ENCODE measurements around the gene TAP1. TPM values are rescaled to one million over a fixed set of nuclear protein-coding genes. Genes with fewer than 3 reads are reported as not detected.

Gene TAP1
- total and polyA plus RNA-seq, 8 donors, result 7.8 to 32.1 (median 15.2) TPM

DNA sequence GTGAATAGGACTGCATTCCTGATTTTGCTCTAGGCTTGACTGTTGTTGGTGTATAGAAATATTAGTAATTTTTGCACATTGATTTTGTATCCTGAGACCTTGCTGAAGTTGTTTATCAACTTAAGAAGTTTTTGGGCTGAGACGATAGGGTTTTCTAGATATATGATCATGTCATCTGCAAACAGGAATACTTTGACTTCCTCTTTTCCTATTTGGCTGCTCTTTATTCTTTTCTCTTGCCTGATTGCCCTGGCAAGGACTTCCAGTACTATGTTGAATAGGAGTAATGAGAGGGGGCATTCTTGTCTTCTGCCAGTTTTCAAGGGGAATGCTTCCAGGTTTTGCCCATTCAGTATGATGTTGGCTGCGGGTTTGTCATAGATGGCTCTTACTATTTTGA, 50.1 kb downstream of the TAP1 start:
- Histone ChIP-seq H3K4me1 (no peaks in the 10 kb centered on the region), H3K9me3 (no peaks in the 10 kb centered on the region), H3K27ac (no peak overlapping the region), H3K27me3 (peaks cover 0 to 9% (median 0%) of the 10 kb centered on the region in 4 donors), H3K36me3 (no peaks in the 10 kb centered on the region), H3K4me3 (no peak overlapping the region)
- DNase-seq (no peak), ATAC-seq (no peak), FAIRE-seq (no peak)
- whole genome bisulfite sequencing, 2 donors, result 26 to 61% methylated on average over 2 of the region's 2 CpGs
- TF ChIP-seq, protein P1, sequence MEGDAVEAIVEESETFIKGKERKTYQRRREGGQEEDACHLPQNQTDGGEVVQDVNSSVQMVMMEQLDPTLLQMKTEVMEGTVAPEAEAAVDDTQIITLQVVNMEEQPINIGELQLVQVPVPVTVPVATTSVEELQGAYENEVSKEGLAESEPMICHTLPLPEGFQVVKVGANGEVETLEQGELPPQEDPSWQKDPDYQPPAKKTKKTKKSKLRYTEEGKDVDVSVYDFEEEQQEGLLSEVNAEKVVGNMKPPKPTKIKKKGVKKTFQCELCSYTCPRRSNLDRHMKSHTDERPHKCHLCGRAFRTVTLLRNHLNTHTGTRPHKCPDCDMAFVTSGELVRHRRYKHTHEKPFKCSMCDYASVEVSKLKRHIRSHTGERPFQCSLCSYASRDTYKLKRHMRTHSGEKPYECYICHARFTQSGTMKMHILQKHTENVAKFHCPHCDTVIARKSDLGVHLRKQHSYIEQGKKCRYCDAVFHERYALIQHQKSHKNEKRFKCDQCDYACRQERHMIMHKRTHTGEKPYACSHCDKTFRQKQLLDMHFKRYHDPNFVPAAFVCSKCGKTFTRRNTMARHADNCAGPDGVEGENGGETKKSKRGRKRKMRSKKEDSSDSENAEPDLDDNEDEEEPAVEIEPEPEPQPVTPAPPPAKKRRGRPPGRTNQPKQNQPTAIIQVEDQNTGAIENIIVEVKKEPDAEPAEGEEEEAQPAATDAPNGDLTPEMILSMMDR (IDR thresholded peaks at IDR 0.05), result no peak
- intact Hi-C loops (cut with DNase I), result no loop called here

DNA sequence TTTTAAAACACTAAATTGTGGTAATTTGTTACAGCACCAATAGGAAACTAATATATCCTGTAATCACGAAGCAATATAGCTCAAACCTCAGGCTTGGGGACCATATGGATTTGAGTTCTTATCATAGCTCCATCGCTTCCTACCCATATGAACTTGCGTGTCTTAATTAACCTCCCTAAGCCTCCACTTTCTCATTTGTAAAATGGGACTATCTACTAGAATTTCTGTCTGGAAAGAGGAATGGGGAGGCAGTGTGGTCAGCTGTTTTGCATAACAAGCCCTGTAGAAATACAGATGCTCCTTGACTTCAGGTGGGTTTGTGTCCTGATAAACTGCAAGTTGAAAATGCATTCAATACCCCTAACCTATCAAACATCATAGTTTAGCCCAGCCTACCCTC, 53.8 kb downstream of the TAP1 start:
- Histone ChIP-seq H3K36me3 (no peaks in the 10 kb centered on the region), H3K27ac (no peak overlapping the region), H3K4me3 (no peak overlapping the region), H3K27me3 (peaks cover 0 to 9% (median 0%) of the 10 kb centered on the region in 4 donors), H3K4me1 (no peaks in the 10 kb centered on the region), H3K9me3 (no peaks in the 10 kb centered on the region)
- ATAC-seq, result no peak
- intact Hi-C loops (cut with DNase I), result loop anchor here in 2 of 3 donors (5.0 to 10.0 kb wide), 3 partner anchors 375 to 555 kb away; no protein-coding TSS in a partner anchor
- DNase-seq, result no peak
- no peak for FAIRE-seq
- WGBS, 2 donors, result 52 to 74% methylated on average over 3 of the region's 3 CpGs
- TF ChIP-seq, protein P1 (IDR thresholded peaks at IDR 0.05), result no peak

DNA sequence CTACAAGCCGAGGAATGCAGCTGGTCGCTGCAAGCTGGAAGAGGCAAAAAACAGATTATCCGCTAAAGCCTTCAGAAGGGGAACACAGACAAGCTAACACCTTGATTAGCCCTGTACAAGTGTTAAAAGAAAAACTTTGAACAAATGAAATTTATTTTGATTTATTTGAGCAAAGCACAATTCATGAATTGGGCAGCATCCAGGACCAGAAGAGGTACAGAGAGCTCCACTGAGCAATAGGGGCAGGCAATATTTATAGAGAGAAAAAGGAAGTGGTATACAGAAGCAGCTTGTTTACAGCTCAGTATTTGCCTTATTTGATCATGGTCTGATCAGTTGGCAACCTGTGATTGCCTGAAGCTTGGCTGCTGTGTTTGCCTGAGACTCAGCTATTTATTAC, 54.3 kb downstream of the TAP1 start:
- H3K4me1 ChIP-seq, result no peaks in the 10 kb centered on the region
- no peak for FAIRE-seq
- H3K27me3 ChIP-seq, result peaks cover 0 to 9% (median 0%) of the 10 kb centered on the region in 4 donors

DNA sequence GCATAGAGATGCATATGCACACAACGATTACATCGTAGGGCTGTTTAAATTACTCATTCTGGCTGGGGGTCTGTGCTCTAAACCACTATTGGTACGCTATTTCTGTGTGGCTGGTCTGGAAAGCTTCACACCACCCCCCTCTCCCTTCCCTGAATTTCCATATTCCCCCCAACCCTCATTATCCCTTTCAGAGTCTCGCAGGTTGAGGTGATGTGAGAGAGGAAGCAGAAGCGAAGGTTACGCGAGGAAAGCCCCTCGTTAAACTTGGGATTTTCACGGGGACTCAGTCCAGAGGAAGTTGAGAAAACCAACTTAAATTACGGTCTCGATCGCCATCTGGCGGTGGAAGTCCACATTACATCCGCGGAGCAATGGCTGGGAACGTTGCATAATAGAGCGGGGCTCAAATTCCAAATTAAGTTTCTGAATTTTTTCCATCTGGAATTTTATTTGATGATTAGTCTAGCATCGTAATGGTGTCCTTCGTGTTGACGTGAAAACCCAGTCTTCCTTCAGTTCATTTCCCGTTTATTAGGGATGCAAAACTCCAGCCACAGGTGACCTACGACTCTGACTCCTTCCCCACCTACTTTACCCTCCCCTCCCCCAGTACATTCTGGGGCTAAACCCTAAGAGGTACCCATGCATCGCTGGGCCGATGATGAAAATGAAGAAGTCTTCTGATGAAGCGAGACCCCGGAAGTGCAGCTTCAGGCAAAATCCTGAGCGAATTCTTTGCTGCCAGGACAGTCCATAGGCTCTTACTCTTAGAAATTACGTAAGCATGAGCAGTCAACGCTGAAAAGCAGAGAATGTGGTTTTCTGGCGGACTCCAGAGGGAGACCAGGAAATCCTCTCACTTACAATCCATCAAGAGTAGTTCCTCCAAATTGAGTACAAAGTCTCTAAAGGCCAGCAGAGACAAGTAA, 56.4 kb downstream of the TAP1 start:
- Histone ChIP-seq H3K4me1 (no peaks in the 10 kb centered on the region), H3K4me3 (no peak overlapping the region), H3K36me3 (no peaks in the 10 kb centered on the region), H3K27ac (no peak overlapping the region), H3K27me3 (peaks cover 0 to 14% (median 2%) of the 10 kb centered on the region in 4 donors), H3K9me3 (no peaks in the 10 kb centered on the region)
- TF ChIP-seq, protein P1 (IDR thresholded peaks at IDR 0.05), result peak; percentile 82 to 91 (median 88)
- DNase-seq, result peak; percentile 42 to 95 (median 76)
- WGBS, 2 donors, result 7 to 8% methylated on average over 30 of the region's 30 CpGs
- peak; percentile 68 to 90 (median 88) for ATAC-seq
- no peak for FAIRE-seq
- intact Hi-C loops (cut with DNase I), result loop anchor here in 2 of 3 donors (5.0 to 10.0 kb wide), 3 partner anchors 372 to 552 kb away; no protein-coding TSS in a partner anchor

More for the DNA sequence above, 54.3 kb downstream of the TAP1 start:
- no peaks in the 10 kb centered on the region for H3K9me3 ChIP-seq
- DNase-seq (no peak), ATAC-seq (no peak)
- H3K4me3 ChIP-seq, result no peak overlapping the region
- 89 to 91% methylated on average over 3 of the region's 3 CpGs for WGBS, 2 donors
- no peak overlapping the region for H3K27ac ChIP-seq
- H3K36me3 ChIP-seq, result no peaks in the 10 kb centered on the region
- intact Hi-C loops (cut with DNase I), result loop anchor here in 2 of 3 donors (5.0 to 10.0 kb wide), 3 partner anchors 374 to 554 kb away; no protein-coding TSS in a partner anchor
- TF ChIP-seq, protein P1 (IDR thresholded peaks at IDR 0.05), result no peak

Other genes with a start within 250 kb of the TAP1 start
- 10 to 100 TPM in 2 of 6 donors, 1 to 10 TPM in 4; 1.1 to 66.1 (median 5.0) TPM for gene HLA-DQA1, start 216.3 kb downstream of the TAP1 start, total RNA-seq
- gene HLA-DQA1, start 216.3 kb downstream of the TAP1 start, polyA plus RNA-seq, result 1 to 10 TPM; 1.2 to 4.5 TPM
- gene HLA-DQB1, start 187.0 kb downstream of the TAP1 start, total RNA-seq, result 10 to 100 TPM in 1 of 6 donors, 1 to 10 TPM in 4, under 1 TPM in 1; 0.63 to 17.6 (median 3.3) TPM
- gene HLA-DQB1, start 187.0 kb downstream of the TAP1 start, polyA plus RNA-seq, result 10 to 100 TPM; 22.8 to 24.7 TPM
- gene HLA-DQA2, start 112.3 kb downstream of the TAP1 start, total RNA-seq, result 1 to 10 TPM in 2 of 6 donors, under 1 TPM in 2, not detected in 2; 0.09 to 6.0 (median 2.3) TPM
- gene HLA-DQA2, start 112.3 kb downstream of the TAP1 start, polyA plus RNA-seq, result under 1 TPM in 1 of 2 donors, not detected in 1; 0.14 TPM
- 1 to 10 TPM in 2 of 6 donors, under 1 TPM in 3, not detected in 1; 0.35 to 3.8 (median 0.47) TPM for gene HLA-DQB2, start 90.2 kb downstream of the TAP1 start, total RNA-seq
- gene HLA-DQB2, start 90.2 kb downstream of the TAP1 start, polyA plus RNA-seq, result not detected
- gene HLA-DOB, start 36.7 kb downstream of the TAP1 start, total RNA-seq, result under 1 TPM in 2 of 6 donors, not detected in 4; 0.21 to 0.87 TPM
- gene HLA-DOB, start 36.7 kb downstream of the TAP1 start, polyA plus RNA-seq, result under 1 TPM; 0.38 to 0.53 TPM
- 10 to 100 TPM in 4 of 6 donors, 1 to 10 TPM in 2; 5.0 to 23.1 (median 12.2) TPM for gene TAP2, start 15.0 kb downstream of the TAP1 start, total RNA-seq
- gene TAP2, start 15.0 kb downstream of the TAP1 start, polyA plus RNA-seq, result 10 to 100 TPM in 1 of 2 donors, 1 to 10 TPM in 1; 8.8 to 16.9 TPM
- 10 to 100 TPM in 5 of 6 donors, 1 to 10 TPM in 1; 7.4 to 40.2 (median 11.8) TPM for gene PSMB8, start 9.7 kb downstream of the TAP1 start, total RNA-seq
- gene PSMB8, start 9.7 kb downstream of the TAP1 start, polyA plus RNA-seq, result 10 to 100 TPM; 27.9 to 35.2 TPM
- gene PSMB9, start 488 bp upstream of the TAP1 start, total RNA-seq, result 10 to 100 TPM in 2 of 6 donors, 1 to 10 TPM in 4; 5.1 to 18.1 (median 5.8) TPM
- 10 to 100 TPM in 1 of 2 donors, 1 to 10 TPM in 1; 8.3 to 13.7 TPM for gene PSMB9, start 488 bp upstream of the TAP1 start, polyA plus RNA-seq
- 10 to 100 TPM in 2 of 6 donors, 1 to 10 TPM in 4; 1.9 to 42.6 (median 4.3) TPM for gene HLA-DMB, start 87.3 kb upstream of the TAP1 start, total RNA-seq
- 1 to 10 TPM; 2.7 to 6.2 TPM for gene HLA-DMB, start 87.3 kb upstream of the TAP1 start, polyA plus RNA-seq
- gene HLA-DMA, start 99.4 kb upstream of the TAP1 start, total RNA-seq, result 10 to 100 TPM in 4 of 6 donors, 1 to 10 TPM in 2; 6.8 to 72.9 (median 17.0) TPM
- 10 to 100 TPM; 25.0 to 34.0 TPM for gene HLA-DMA, start 99.4 kb upstream of the TAP1 start, polyA plus RNA-seq
- 10 to 100 TPM; 50.5 to 98.4 (median 80.2) TPM for gene BRD2, start 114.9 kb upstream of the TAP1 start, total RNA-seq
- gene BRD2, start 114.9 kb upstream of the TAP1 start, polyA plus RNA-seq, result 100 to 1,000 TPM in 1 of 2 donors, 10 to 100 TPM in 1; 94.3 to 128 TPM
- gene HLA-DOA, start 155.9 kb upstream of the TAP1 start, total RNA-seq, result 10 to 100 TPM in 1 of 6 donors, 1 to 10 TPM in 3, under 1 TPM in 2; 0.60 to 16.5 (median 2.2) TPM
- gene HLA-DOA, start 155.9 kb upstream of the TAP1 start, polyA plus RNA-seq, result under 1 TPM; 0.38 to 0.46 TPM
- gene HLA-DPA1, start 219.9 kb upstream of the TAP1 start, total RNA-seq, result 100 to 1,000 TPM in 1 of 6 donors, 10 to 100 TPM in 2, 1 to 10 TPM in 3; 8.7 to 162 (median 13.5) TPM
- 1 to 10 TPM; 5.5 to 9.1 TPM for gene HLA-DPA1, start 219.9 kb upstream of the TAP1 start, polyA plus RNA-seq
- 100 to 1,000 TPM in 1 of 6 donors, 10 to 100 TPM in 5; 11.8 to 156 (median 23.3) TPM for gene HLA-DPB1, start 222.3 kb upstream of the TAP1 start, total RNA-seq
- gene HLA-DPB1, start 222.3 kb upstream of the TAP1 start, polyA plus RNA-seq, result 10 to 100 TPM; 16.7 to 20.8 TPM